ENCODE data around the gene RPGRIP1L. TPM values are rescaled to one million over a fixed set of nuclear protein-coding genes. Genes with fewer than 3 reads are reported as not detected.

The RPGRIP1L gene
- 15.6 TPM for total RNA-seq

- DNase-seq = peak; percentile 99
Measured at GRCh38 chr16:53703590-53704444, at the start of gene RPGRIP1L, which contains the start of gene FTO. Gene RPGRIP1L, minus strand, starts transcription at chr16:53703859. Its CDS starts 3,136 bp downstream, at chr16:53700723. Gene FTO, plus strand, starts transcription at chr16:53704156.

DNA sequence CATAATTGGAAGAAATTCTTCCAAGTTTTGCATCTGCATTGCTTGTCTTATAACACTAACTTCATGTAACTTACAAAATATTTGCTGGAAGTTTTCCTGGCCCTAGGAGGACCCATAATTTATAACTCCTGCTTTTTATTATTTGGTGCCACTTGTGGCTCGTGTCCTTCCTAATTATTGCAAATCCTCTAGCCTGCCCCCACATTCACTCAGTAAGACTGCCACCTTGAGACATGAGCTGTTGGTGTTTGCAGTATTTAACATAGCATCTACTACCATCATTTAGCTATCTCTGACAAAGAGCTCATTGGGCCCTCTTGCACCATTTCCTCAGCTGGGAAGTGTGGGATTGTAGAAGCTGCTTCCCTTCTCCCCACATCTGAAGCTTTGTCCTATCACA is 49.8 kb upstream of the RPGRIP1L start:
- DNase-seq = no peak

GRCh38 chr16:53752560-53752959 is 48.9 kb upstream of the RPGRIP1L start:
- no peak for DNase-seq

- no peak for DNase-seq
Measured at GRCh38 chr16:53745753-53746266, 42.2 kb upstream of the RPGRIP1L start.

- DNase-seq = no peak
Measured at GRCh38 chr16:53745086-53745485, 41.4 kb upstream of the RPGRIP1L start.

- DNase-seq = no peak
Measured at GRCh38 chr16:53744449-53744848, 40.8 kb upstream of the RPGRIP1L start.

- DNase-seq = no peak
Measured at GRCh38 chr16:53743149-53743566, 39.5 kb upstream of the RPGRIP1L start.

- no peak for DNase-seq
Measured at GRCh38 chr16:53741546-53741945, 37.9 kb upstream of the RPGRIP1L start.

GRCh38 chr16:53740933-53741531 is 37.4 kb upstream of the RPGRIP1L start:
- no peak for DNase-seq

DNA sequence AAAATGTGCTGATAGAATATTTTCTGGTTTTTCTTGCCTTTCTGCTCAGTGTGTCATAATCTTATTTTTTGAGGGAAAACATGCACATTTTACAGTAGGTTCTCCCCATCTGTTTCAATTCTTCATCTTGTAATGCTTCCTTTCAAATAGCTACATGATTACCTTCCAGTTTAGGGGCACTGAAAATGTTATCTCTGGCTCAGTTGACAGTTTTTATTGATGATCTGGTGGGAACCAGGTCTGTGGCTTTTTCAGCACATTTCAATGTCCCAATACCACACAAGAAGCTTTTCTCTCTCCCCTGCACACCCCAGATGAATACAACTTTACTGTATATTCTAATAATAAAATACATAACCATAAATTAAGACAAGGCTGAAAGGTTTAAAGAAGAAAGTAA is 36.8 kb upstream of the RPGRIP1L start:
- no peak for DNase-seq

GRCh38 chr16:53737552-53737951 is 33.9 kb upstream of the RPGRIP1L start:
- no peak for DNase-seq

- DNase-seq = no peak
Measured at GRCh38 chr16:53736297-53736696, 32.6 kb upstream of the RPGRIP1L start.

- no peak for DNase-seq
Measured at GRCh38 chr16:53734908-53735307, 31.2 kb upstream of the RPGRIP1L start.

DNA sequence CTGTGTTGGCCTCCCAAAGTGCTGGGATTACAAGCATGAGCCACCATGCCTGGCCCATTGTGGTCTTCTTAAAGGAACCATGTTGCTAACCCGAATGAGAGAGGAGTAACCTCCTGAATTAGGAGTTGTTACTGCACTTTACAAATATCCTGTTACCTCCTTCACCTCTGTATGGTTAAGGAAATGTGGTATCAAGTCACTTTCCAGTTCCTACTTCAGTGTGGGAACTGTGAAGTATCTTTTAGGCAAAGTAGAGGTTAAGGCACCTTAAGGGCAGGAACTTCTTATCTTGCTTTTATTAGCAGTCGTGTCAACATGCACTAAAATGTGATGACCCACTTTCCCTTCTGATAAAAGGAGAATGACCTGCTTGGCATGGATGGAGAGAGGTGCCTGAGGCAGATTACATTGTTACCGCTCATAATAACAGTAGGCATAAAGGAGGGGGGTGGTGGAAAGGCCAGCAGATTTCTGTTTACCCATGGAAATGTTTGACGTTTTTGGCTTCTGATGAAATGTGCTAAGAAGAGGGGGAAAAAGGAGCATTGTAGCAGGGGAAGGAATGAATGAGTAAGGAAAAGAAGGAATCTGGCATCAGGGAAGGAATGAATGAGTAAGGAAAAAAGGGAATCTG is 28.8 kb upstream of the RPGRIP1L start:
- DNase-seq = no peak

GRCh38 chr16:53730693-53731092 is 27.0 kb upstream of the RPGRIP1L start:
- DNase-seq = no peak

GRCh38 chr16:53726625-53727024 is 23.0 kb upstream of the RPGRIP1L start:
- DNase-seq = no peak

DNA sequence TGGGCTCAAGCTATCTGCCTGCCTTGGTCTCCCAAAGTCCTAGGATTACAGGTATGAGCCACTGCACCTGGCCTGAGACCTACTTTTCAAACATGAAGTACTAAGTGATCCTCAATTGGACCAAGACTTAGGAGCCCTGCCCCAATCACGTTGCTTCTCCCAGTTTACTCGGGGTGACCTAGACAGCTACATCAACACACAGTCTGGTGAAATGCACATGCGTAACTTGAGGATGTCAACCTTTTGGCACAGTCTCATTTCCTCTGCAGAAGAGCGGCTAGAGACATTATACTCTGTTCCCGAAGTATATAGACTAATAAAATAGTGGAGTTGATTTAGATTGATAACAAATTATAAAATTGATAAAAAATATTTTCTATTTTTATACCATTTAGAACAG is 17.4 kb upstream of the RPGRIP1L start:
- DNase-seq = no peak

DNA sequence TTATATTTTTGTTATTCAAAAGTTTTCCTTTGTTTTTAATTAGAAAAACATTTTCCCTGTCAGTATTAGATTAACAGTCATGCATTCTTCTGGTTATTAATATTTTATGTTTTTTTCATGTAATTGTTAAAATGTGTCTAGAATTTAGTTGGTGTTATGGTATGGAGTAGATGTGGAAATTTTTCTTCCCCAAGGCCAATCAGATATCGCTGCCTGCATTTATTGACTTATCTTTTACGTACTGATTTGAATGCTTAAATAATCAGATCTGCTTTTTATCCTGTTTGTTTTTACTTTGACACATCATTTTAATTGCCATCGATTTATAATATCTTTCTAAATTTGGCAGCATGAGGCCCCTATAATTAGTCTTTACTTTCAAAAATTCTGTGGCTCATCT is 13.9 kb upstream of the RPGRIP1L start:
- DNase-seq = peak; percentile 35

- DNase-seq = no peak
Measured at GRCh38 chr16:53715023-53715384, 11.3 kb upstream of the RPGRIP1L start.

- peak; percentile 84 for DNase-seq
Measured at GRCh38 chr16:53714205-53715022, 10.8 kb upstream of the RPGRIP1L start.

DNA sequence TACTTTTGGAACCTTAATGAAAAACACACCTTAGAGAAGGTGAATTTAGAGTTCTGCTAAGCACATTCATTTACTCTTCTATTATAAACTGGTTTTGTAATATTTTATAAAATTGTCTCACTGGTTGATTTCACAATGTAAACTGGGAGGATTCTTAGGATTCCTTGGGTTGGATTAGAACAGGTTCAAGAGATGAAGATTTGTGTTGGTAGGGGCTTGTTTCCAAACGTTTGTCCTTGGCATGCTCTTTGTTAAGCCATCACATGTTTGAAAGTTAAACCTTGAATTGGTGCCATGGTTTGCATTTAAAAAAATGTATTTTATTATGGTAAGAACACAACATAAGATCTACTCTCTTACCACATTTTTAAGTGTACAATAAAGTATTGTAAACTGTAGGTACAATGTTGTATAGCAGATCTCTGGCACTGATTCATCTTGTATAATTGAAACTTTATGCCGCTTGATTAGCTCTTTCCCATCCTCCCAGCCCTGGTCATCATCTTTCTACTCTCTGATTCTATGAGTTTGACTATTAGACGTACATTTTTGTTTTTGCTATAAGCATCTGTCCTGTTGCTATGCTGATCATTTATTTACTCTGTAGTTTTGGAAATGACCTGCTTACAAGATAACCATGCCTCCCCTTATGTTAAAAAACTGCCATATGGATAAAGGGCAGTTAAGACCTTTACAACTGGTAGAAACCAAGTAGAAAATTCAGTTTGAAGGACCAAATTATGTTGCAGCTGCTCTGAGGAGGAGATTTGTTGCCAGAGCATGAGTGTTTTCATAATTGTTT is 9.9 kb upstream of the RPGRIP1L start:
- DNase-seq = no peak
